Stimulated activated naive CD4-positive, alpha-beta T cell treated with Interleukin-2 at 50 U/mL for 16 hours (primary cell): Measurements from ENCODE around the gene PTHLH.

Experiments
- DNase-seq: peaks from one replicate; lab custom pipeline; 2025; lab: John Stamatoyannopoulos, UW

The PTHLH gene

DNA sequence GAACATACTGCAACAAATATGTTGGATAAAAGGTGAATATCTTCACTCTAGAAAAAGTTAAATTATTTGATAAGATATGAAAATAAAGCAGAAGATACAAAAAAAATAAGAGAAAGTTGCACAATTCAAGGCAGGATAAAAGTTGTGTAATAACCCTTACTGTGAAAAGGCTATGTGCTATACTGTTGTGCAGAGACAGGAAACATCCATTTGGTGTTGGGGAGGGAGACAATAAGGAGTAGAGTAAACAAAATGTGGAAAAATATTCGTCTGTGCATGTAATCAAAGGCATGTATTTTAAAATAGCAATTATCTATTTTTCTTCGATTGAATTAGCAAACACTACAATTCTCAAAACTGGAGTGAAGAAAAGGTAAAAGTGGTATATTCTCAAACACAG is 34.8 kb downstream of the PTHLH start:
- no peak for DNase-seq

GRCh38 chr12:27936196-27936595 is 36.3 kb downstream of the PTHLH start:
- no peak for DNase-seq

GRCh38 chr12:27934276-27934675 is 38.3 kb downstream of the PTHLH start:
- no peak for DNase-seq

DNA sequence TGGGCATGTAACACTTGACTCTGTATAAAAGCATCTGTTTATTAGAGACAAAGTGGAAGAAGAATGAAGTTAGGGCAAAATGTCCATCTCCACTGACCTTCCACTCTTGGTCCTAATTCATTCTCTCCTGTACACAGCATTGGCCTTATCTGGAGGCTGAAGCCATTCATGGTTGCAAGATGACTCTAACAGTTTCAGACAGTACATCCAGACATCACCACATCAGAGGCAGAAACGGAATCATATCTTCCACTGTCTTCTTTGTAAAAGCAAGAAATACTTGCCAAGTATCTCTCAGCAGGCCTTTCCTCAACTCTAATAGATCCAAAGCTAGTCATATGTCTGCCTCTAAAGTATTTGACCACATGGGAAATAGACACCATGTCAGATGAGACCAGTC is 41.1 kb downstream of the PTHLH start:
- no peak for DNase-seq

- no peak for DNase-seq
Measured at GRCh38 chr12:27927347-27927746, 45.2 kb downstream of the PTHLH start.

- DNase-seq = no peak
Measured at GRCh38 chr12:27924350-27925135, 48.0 kb downstream of the PTHLH start.

GRCh38 chr12:27922531-27923139 is 49.9 kb downstream of the PTHLH start:
- no peak for DNase-seq

GRCh38 chr12:27919671-27920235 is 52.8 kb downstream of the PTHLH start:
- DNase-seq = no peak

DNA sequence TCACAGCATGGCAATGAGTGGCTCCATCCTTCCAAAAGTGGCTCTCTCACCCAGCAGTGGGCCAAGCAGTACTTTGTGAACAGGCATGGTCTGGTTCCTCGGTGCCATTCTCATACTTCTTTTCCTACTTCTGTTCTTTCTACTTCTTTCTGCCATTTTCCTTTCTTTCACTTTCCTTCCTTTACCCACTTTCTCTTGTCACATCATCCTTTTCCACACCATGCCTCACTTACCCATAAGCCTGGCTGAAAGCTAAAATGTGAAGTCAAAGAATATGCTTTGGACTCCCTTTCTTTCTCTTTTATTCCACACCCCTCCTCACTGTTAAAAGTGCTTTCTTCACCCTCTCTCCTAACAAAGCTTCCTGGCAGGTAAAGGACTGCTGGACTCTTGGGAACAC is 57.0 kb downstream of the PTHLH start:
- no peak for DNase-seq

- DNase-seq = no peak
Measured at GRCh38 chr12:27915021-27915420, 57.5 kb downstream of the PTHLH start.

- no peak for DNase-seq
Measured at GRCh38 chr12:27913999-27914614, 58.4 kb downstream of the PTHLH start.

DNA sequence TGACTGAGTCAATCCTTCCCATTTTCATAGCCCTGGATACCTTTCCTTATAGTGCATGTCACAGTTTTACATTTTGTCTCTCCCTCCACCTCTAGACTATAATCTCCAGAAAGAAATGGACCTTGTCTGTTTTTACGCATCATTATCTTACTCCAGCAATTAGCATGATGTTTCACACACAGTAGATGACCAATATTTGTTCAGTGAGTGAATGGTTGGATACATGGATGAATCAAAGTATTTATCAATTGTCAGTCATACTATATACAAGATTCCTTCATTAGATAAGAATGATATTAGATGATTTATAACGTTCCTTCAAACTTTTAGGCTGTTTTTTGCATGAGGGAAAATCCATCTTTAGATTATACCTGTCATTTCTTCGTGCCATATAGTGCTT is 61.1 kb downstream of the PTHLH start:
- no peak for DNase-seq
